Smooth muscle cell (in vitro differentiated cells): ENCODE measurements around the gene INHBB. TPM values are rescaled to one million over a fixed set of nuclear protein-coding genes. Genes with fewer than 3 reads are reported as not detected.

ENCODE experiments used
- DNase-seq: peaks from one replicate; lab custom pipeline; 2025; ENCODE audit not compliant: unreplicated experiment; lab: John Stamatoyannopoulos, UW
- H2AFZ ChIP-seq: fragments of 200-600 bp; sonication (generic); 2 replicates; pipeline ENCODE4 v1.6.0; 2016; ENCODE audit warnings: antibody characterized with exemption, low read depth, mild to moderate bottlenecking
- H3F3A ChIP-seq: fragments of 200-600 bp; sonication (generic); 2 replicates; pipeline ENCODE4 v1.6.0; 2017; ENCODE audit warnings: antibody characterized with exemption, low read depth
- H3K27ac ChIP-seq: fragments of 200-600 bp; sonication (generic); 2 replicates; pipeline ENCODE4 v1.5.1; 2016; ENCODE audit warnings: low read depth, mild to moderate bottlenecking
- H3K27me3 ChIP-seq: fragments of 200-600 bp; sonication (generic); 2 replicates; pipeline ENCODE4 v1.6.1; 2016; ENCODE audit warnings: low read depth, mild to moderate bottlenecking
- H3K36me3 ChIP-seq: fragments of 200-600 bp; sonication (generic); 2 replicates; pipeline ENCODE4 v1.5.1; 2016; ENCODE audit warnings: low read depth
- H3K4me1 ChIP-seq: fragments of 200-600 bp; sonication (generic); 2 replicates; pipeline ENCODE4 v1.5.1; 2016; ENCODE audit warnings: low read depth
- H3K4me2 ChIP-seq: fragments of 200-600 bp; sonication (generic); 2 replicates; pipeline ENCODE4 v1.6.0; 2016; ENCODE audit warnings: mild to moderate bottlenecking
- H3K4me3 ChIP-seq: fragments of 200-600 bp; sonication (generic); 2 replicates; pipeline ENCODE4 v1.5.1; 2016; ENCODE audit warnings: mild to moderate bottlenecking
- H3K79me2 ChIP-seq: fragments of 200-600 bp; sonication (generic); 2 replicates; pipeline ENCODE4 v1.6.0; 2016; ENCODE audit warnings: low read depth, mild to moderate bottlenecking
- H3K9ac ChIP-seq: fragments of 200-600 bp; sonication (generic); 2 replicates; pipeline ENCODE4 v1.6.0; 2016; ENCODE audit warnings: low read depth
- H3K9me3 ChIP-seq: fragments of 200-600 bp; sonication (generic); replicated peaks from 2 replicates; pipeline ENCODE4 v1.5.1; 2016; ENCODE audit warnings: low read depth
- H4K20me1 ChIP-seq: fragments of 200-600 bp; sonication (generic); 2 replicates; pipeline ENCODE4 v1.6.0; 2016; ENCODE audit warnings: low read depth
- WGBS: methylation state at CpG from one replicate; pipeline ENCODE4 v1.1.7; 2016; ENCODE audit warnings: low lambda C conversion rate; 5-methylcytosine and 5-hydroxymethylcytosine counted together
- polyA plus RNA-seq: library from polyadenylated mRNA; unstranded; fragments of >200 nt; fragmentation: Nextera tagmentation; extraction: Ambion mirVana; gene quantifications from 2 replicates; pipeline ENCODE4 v1.2.1, GENCODE V29; 2016
- total RNA-seq: library from RNA; depleted of rRNA; stranded (reverse); fragments of >200 nt; gene quantifications from 2 replicates; pipeline ENCODE4 v1.2.3, GENCODE V29; 2014
- TF ChIP-seq, protein P1 (sequence below): fragments of 200-600 bp; sonication (generic); IDR thresholded peaks from 2 replicates; pipeline ENCODE4 v1.5.1; 2017; ENCODE audit warnings: borderline replicate concordance, mild to moderate bottlenecking, antibody characterized with exemption; ENCODE audit not compliant: insufficient read depth, poor library complexity, severe bottlenecking

INHBB gene
- total and polyA plus RNA-seq, 2 experiments from 2014 or later: 0.06 to 0.09 TPM

DNA sequence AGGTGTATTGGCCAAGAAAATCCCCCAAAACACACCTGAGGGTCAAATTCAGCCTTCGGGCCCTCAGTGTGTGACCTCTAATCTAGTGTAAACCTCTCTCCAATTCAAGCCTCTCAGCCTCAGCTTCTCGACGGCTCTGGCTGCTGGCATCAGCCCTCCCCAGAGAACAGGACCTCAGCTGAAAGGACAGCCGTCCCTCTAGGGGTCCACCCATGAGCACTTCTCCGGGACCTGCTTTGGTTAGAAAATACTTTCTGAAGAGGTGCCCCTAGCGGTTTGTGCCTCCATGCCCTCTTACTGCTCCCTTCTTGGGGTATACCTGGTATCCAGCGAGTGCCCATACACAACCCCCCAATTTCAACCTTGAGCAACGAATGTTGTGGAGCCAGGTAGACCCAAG lies 48.8 kb downstream of the INHBB start:
- H3K4me2 ChIP-seq: no peak overlapping the region
- H4K20me1 ChIP-seq: no peaks in the 10 kb centered on the region
- no peaks in the 10 kb centered on the region for H3F3A ChIP-seq
- no peak overlapping the region for H3K4me3 ChIP-seq
- TF ChIP-seq, protein P1, sequence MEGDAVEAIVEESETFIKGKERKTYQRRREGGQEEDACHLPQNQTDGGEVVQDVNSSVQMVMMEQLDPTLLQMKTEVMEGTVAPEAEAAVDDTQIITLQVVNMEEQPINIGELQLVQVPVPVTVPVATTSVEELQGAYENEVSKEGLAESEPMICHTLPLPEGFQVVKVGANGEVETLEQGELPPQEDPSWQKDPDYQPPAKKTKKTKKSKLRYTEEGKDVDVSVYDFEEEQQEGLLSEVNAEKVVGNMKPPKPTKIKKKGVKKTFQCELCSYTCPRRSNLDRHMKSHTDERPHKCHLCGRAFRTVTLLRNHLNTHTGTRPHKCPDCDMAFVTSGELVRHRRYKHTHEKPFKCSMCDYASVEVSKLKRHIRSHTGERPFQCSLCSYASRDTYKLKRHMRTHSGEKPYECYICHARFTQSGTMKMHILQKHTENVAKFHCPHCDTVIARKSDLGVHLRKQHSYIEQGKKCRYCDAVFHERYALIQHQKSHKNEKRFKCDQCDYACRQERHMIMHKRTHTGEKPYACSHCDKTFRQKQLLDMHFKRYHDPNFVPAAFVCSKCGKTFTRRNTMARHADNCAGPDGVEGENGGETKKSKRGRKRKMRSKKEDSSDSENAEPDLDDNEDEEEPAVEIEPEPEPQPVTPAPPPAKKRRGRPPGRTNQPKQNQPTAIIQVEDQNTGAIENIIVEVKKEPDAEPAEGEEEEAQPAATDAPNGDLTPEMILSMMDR: no peak
- no peaks in the 10 kb centered on the region for H3K79me2 ChIP-seq
- no peak overlapping the region for H3K27ac ChIP-seq
- WGBS: 94% methylated on average over 8 of the region's 8 CpGs
- no peak overlapping the region for H3K9ac ChIP-seq
- H3K4me1 ChIP-seq: no peaks in the 10 kb centered on the region
- H3K27me3 ChIP-seq: no peaks in the 10 kb centered on the region
- H2AFZ ChIP-seq: no peak overlapping the region
- no peak for DNase-seq
- H3K36me3 ChIP-seq: no peaks in the 10 kb centered on the region
- no peaks in the 10 kb centered on the region for H3K9me3 ChIP-seq

DNA sequence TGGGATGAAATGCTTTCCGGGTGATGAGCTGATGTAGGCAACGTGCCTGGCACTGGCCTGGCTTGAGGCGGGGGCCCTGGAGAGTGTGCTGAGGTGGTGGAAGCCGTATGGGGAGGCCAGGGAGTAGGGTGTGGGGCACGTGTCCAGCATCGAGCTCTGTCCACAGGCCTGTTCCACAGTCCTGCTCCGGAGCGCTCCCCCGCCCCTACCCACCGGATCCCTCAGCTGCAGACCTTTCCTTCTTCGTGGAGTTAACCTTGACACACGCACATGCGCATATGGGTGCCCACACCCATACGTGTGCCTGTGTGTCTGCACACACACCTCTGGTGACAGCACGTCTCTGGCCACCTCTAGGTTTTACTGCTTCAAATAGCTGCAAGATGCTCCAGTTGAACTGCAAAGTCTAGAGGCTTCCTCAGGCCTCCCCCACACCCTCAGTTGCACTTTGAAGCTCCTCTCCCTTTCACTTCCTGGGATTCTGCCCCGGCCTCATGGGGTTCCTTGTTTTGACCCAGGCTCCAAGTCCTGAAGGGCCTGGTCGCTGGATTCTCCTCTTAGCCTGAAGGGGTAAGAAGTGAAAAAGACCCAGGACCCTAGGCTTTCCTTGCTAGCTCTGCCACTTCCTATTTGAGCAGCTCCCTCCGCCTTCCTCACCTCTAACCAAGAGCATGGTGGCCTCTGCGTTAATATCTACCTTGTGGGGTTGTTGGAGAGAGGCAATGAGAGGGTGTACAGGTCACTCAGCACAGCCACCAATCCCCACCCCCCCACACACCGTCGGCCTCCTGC lies 49.5 kb downstream of the INHBB start:
- H3K27ac ChIP-seq: no peak overlapping the region
- no peaks in the 10 kb centered on the region for H3K79me2 ChIP-seq
- H3K4me1 ChIP-seq: no peaks in the 10 kb centered on the region
- 76% methylated on average over 21 of the region's 21 CpGs for WGBS
- H3K4me2 ChIP-seq: no peak overlapping the region
- no peak overlapping the region for H2AFZ ChIP-seq
- no peak for DNase-seq
- H3K27me3 ChIP-seq: no peaks in the 10 kb centered on the region
- H3K9ac ChIP-seq: no peak overlapping the region
- TF ChIP-seq, protein P1: no peak
- no peak overlapping the region for H3K4me3 ChIP-seq
- no peaks in the 10 kb centered on the region for H3K9me3 ChIP-seq
- H3F3A ChIP-seq: no peaks in the 10 kb centered on the region
- H4K20me1 ChIP-seq: no peaks in the 10 kb centered on the region
- no peaks in the 10 kb centered on the region for H3K36me3 ChIP-seq

DNA sequence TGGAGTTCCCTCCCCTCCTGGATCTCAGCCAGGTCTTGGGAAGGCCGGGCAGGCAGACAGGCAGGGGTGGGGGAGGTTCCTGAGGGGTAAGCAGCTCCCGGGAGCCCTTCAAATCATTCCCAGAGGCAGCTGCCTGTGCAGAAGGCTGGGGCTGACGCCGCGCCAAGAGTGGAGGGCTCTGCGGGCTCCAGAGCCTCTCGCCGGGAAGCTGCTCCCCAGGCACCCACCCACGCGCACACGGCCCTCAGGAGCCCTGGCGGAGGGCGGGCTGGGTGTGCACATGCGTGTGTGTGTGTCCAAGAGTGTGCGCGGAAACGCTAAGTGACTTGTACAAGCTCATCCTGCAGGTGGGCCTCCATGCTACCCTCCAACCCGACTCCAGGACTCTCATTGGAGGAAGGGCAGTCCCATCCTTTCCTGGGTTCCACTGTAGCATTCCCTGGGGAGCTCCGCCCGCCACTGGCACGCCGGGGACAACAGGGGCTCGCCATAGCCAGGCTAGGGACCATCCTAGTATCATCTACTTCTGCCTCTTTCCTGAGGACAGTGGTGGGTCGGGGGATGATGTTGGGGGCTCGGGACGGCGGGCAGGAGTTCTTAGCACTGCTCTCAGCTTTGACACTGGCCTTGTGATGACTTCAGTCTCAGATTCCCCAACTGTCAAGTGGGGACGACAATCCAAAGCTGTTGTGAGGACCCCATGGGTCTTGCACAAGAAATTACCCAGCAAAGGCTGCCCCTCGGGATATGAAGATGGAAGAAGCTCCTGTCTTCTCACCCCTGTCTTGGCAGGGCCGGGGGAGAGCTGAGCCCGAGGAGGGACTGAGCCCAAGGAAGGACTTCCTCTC lies 50.3 kb downstream of the INHBB start:
- H3K27ac ChIP-seq: no peak overlapping the region
- no peaks in the 10 kb centered on the region for H3K4me1 ChIP-seq
- no peak overlapping the region for H3K9ac ChIP-seq
- TF ChIP-seq, protein P1: no peak
- DNase-seq: no peak
- 88% methylated on average over 27 of the region's 31 CpGs for WGBS
- no peak overlapping the region for H2AFZ ChIP-seq
- no peaks in the 10 kb centered on the region for H3K79me2 ChIP-seq
- H3K4me2 ChIP-seq: no peak overlapping the region
- peaks cover 8% of the 10 kb centered on the region for H3K27me3 ChIP-seq
- H3K9me3 ChIP-seq: no peaks in the 10 kb centered on the region
- no peaks in the 10 kb centered on the region for H3F3A ChIP-seq
- H4K20me1 ChIP-seq: no peaks in the 10 kb centered on the region
- H3K36me3 ChIP-seq: no peaks in the 10 kb centered on the region
- no peak overlapping the region for H3K4me3 ChIP-seq
